Stimulated activated CD4-positive, alpha-beta T cell treated with anti-CD3 and anti-CD28 coated beads, Interleukin-1b, Interleukin-23, amount 100 ng/mL, for 4 hours (primary cell): ENCODE results near the gene CYP4Z1.
"Not testable (repeated sequence)": the region's sequence is repeated elsewhere in the genome, so short reads cannot be mapped to it uniquely, and the experiment has no call there.

Source experiments
- DNase-seq, 2 donors: peaks; one replicate each; pipeline ENCODE4 v3.0.0-alpha.2; 2020; ENCODE audit warnings: low read depth in 2 of 2

CYP4Z1 gene, protein sequence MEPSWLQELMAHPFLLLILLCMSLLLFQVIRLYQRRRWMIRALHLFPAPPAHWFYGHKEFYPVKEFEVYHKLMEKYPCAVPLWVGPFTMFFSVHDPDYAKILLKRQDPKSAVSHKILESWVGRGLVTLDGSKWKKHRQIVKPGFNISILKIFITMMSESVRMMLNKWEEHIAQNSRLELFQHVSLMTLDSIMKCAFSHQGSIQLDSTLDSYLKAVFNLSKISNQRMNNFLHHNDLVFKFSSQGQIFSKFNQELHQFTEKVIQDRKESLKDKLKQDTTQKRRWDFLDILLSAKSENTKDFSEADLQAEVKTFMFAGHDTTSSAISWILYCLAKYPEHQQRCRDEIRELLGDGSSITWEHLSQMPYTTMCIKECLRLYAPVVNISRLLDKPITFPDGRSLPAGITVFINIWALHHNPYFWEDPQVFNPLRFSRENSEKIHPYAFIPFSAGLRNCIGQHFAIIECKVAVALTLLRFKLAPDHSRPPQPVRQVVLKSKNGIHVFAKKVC

DNA sequence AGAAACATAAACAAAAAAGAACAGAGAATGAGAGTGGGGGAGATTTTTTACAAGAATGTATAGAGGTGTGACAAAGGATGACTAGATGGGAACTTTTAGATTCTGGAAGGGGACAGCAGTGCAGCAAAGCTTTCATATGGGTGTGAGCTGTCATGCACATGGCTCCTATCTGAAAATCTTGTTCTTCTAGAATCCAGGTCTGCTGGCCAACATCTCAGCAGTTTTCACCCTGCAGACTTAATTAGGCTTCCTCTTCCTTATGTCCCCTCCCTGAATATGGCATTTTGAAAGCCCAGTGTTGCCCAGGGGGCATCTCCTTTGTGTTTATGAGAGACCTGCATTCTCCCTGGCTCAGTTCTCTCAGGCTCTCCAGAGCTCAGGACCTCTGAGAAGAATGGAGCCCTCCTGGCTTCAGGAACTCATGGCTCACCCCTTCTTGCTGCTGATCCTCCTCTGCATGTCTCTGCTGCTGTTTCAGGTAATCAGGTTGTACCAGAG is at the start of gene CYP4Z1:
Gene CYP4Z1 (plus strand): TSS at position 135 of the 498 bp plus-strand sequence. CDS start 260 bp downstream, at position 395.
- DNase-seq: no peak

DNA sequence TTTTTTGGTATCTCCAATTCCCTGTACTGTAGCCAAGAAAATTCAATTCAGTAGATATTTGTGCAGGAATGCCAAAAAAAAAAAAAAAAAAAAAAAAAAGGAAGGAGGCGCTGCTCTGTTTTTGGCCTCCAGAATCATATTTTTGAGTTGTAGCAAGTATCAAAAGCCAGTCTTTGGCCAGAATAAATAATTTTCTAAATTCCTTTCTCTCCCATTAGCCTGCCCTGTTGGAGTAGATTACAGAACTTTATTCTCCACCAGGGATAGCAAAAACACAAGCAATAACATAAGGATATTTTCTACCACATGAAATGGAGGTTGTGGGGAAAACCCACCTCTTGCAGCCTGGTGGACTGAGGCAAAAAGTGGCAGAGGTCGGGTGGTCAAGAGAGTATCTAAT is 46.0 kb upstream of the CYP4Z1 start:
- DNase-seq: no peak

DNA sequence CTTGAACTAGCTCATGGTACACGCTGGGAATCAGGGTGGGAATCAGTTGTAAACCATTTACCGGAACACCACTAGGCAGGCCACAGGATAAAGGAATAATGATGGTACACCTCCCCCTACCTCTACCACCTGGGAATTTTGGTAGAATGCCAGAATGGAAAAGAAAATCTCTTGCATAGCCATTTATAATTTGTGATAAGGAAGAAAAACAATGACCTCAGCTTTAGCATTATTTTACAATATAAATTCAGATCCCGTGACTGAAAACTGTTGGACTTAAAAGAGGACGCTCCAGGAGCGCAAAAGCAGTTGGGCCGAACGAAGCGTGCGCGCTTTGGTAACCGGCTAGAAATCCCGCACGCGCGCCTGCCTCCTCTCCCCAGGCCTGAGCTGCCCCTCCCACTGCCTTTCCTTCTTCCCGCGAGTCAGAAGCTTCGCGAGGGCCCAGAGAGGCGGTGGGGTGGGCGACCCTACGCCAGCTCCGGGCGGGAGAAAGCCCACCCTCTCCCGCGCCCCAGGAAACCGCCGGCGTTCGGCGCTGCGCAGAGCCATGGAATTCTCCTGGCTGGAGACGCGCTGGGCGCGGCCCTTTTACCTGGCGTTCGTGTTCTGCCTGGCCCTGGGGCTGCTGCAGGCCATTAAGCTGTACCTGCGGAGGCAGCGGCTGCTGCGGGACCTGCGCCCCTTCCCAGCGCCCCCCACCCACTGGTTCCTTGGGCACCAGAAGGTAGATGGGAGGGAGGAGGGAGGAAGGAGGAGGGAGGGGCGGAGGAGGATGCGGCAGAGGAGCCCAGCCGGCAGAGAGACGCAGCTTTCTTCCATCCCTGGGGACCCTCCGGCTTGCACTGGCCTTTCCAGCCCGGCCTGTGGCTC is 43.5 kb upstream of the CYP4Z1 start, which contains the start of gene CYP4X1:
Gene CYP4X1 (plus strand): TSS at position 402 of the 873 bp plus-strand sequence. CDS start 149 bp downstream, at position 551.
- no peak for DNase-seq

DNA sequence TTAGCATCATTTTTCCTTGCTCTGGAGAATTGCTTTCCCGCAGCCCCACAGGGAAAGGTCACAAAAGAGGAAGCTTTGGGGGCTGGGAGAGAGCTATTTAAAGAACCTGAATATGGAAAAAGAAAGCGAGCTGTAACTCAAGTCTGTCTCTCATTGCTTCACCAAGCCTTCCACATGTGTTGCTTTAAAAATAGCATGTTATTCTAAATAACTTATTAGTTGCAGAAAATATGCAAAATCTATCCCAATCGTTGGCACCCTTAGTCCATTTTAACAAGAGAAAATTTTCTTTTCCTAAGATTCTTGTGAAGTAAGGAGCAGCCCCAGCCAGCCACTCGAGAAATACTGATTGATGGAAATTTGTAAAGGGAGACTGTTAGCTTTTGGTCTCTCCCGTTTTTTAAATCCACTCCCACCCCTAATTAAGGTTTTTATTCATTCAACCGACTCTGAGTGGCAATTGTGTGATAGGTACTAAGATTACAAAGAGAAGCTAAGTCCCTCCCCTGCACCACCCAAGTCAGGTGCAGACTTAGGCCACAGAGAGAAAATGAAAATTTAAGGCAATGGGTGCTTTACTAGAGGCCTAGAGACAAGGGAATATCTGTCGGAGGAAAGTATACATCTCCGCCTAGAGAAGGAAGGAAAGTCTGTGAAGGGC is 42.8 kb upstream of the CYP4Z1 start:
- DNase-seq: no peak

DNA sequence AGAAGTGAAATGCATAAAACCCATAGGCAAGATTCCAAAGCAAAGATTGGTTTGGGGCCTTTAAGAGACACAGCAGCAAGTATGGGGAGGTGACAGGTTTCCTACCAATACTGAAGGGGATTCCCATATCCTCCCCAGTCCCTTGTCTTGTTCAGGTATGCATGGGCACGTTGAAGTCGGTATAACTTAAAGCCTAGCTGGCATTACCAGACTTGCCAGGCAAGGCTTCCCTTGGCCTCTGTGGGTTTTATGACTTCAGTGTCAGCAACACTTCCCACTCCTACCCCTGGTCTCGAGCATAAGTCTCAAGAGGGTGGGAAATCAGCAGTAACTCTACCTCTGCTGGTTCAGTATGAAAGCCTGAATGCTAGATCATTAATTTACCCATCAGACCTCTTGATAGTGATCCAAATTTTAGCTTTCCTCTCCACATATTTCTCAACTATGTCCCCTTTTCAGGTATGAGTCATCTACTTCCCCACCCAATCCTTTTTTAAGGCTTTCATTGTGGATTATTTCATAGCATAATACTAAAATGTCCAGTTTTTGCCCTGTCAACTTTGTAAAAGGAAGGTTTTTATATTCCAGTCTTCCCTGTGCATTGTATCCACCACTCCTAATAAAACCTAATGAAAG is 36.7 kb upstream of the CYP4Z1 start:
- no peak for DNase-seq

DNA sequence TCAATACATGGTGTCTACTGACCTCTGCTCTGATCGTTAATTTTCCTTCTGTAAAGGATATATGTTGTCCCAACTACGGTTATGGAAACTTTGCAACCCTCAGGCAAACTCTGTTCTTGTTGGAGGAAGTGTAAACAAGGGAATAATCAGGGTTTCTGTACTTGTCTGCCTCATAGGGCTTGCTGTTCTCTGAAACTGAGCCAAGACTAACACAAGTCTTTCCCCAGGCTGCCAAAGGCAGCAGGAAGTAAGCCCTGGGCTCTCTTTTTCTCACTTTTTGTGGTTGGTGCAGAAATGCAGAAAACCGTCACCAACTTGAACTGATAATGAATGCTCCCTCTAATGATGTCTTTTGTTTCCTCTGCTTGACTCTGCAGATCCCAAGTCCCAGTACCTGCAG is 36.0 kb upstream of the CYP4Z1 start:
- DNase-seq: no peak

DNA sequence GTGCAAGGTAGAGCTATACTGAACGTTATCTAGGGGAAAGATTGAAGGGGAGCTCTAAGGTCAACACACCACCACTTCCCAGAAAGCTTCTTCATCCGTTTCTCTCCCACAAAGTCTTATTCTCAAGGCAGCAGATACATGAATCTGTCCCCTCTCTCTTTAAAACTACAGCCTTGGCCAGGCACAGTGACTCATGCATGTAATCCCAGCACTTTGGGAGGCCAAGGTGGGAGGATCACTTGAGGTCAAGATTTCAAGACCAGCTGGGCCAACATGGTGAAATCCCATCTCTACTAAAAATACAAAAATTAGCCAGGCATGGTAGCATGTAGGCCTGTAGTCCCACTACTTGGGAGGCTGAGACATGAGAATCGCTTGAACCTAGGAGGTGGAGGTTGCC is 35.4 kb upstream of the CYP4Z1 start:
- DNase-seq: no peak

DNA sequence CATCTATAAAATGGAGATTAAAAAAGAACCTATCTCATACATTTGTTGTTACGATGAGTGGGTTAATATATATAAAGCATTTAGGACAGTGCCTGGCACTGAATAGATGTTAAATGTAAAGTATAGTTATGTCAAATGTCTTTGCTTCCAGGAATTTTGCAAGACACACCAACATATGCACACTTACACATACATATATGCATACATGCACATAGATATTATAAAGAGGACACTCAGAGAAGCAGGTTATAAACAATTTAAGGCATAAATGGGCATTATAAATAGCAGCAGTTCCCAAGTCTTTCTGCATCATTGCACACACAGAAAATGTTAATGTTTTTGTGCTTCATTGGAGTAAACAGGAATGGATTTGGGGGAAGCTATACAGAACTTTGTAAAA is 30.3 kb upstream of the CYP4Z1 start:
- no peak for DNase-seq

DNA sequence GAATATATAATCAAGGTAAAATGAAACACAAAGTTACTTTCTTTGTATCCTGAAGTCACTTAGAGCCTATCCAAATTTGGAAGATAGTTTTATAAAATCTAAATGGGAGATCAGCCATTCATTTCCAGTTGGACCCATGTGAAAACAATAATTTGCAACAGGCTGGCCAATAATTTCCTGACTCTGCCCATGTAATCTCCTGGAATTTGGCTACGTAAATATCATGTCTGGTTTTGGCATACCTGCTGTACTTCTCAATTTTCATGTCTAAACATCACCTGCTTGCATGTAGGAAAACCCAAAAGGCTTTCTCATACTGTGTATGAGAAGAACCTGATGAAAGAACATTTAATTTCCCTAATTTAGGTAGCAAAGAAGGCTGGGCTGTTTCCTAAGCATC is 7.7 kb upstream of the CYP4Z1 start:
- no peak for DNase-seq

DNA sequence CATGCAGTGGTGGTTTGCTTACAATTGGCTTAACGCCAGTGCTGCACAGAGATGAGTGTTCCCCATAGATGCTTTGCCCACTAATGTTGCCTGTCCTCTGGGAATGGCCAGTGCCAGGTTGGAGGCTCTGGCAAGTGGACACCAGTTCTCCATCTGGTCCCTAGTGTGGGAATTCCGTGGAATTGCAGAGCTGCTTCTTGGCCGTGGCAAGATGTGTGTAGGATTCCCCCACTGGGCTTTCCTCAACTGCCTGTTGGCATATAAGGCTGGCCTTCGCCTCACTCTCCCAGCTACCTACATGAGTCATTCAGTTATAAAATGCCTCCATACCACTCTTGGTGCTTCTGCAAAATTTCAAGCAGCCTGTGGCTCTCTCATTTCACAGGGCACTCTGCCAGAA is 2.0 kb downstream of the CYP4Z1 start:
- not testable (repeated sequence) for DNase-seq

DNA sequence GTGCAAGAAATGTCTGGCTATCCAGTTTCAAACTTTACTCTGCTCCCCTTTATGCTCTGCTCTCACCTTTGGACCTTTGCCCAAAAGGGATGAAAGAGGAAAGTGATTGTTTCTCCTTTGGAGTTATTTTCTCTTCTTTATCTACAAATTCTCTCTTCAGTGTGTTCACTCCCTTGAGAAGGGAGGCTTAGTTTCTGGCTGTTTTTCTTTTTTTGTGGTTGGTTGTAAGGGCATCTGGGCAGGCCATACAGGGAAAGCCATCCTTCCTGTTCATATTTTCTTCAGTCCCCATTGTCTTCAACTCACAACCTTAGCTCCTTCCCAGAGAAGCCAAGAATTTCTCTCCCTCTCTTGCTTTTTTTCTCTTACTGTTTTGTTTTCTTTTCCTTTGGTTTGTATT is 2.5 kb downstream of the CYP4Z1 start:
- DNase-seq: not testable (repeated sequence)

DNA sequence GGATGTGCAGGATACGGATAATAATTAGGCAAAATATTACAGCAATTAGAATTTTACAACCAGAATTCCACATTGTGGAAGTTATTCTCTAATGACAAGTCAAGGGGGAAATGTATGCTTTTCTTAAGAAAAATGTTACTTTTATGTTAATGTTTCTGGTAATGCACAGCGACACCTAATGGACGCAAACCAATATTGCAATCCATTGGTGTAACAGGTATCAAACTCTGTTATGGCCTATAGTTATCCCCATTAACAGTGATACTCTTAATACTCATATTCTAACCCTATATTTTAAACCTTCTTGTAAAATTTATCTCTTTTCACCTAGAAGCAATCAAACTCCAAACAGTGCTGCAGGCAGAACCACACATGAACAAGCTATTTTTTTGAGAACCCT is 22.3 kb downstream of the CYP4Z1 start:
- DNase-seq: peak in 1 of 2 donors; percentile 5

DNA sequence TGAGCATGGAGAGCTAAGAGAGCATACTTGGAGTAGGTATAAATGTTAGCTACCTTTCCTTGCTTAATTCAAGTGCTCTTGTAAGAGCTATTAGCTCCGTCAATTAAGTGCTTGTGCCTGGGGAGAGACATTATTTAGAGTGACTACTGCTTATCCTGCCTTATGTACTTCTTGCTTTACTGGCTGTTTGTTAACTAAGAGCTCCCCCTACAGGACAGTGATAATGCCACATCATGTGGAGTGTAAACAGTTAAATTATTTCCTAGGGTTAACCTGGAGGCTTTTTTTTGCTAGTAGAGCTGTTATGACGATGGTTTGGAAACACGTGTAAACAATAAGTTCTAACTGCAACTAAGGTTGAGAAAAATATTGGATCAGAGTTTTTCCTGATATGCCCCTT is 24.4 kb downstream of the CYP4Z1 start:
- DNase-seq: not testable (repeated sequence)

DNA sequence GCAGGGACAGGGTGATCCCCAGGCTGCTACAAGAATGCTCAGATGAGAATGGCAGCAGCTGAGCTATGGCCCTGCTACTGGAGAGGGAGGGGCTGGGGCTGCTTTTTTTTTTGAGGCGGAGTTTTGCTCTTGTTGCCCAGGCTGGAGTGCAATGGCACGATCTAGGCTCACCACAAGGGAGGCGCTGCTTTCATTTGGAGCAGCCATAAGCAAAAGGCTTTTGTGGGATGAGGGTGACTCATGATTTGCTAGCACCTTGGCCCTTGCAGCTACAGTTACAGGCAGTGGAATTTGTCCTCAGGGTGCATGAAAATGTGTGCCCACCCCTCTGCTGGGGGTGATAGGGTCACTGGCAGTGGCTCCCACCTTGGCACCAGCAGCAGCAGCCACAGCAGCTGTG is 37.8 kb downstream of the CYP4Z1 start:
- no peak for DNase-seq

DNA sequence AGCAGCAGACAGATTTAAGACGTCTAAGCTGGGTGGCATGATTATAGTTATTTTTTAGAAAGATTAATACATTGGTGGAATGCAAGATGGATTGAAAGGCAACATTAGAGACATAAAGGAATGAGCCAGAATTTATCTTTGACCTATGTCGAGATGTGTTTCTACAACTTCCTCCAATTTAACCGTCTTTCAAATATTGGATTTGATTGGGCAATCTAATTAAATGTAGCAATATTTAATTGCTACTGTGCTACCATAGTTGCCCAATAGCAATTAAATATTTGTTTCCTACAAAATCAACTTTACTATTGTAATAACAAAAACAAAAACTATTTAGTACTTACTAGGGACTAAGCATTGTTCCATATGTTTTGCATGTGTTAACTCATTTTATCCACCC is 39.8 kb downstream of the CYP4Z1 start:
- no peak for DNase-seq

DNA sequence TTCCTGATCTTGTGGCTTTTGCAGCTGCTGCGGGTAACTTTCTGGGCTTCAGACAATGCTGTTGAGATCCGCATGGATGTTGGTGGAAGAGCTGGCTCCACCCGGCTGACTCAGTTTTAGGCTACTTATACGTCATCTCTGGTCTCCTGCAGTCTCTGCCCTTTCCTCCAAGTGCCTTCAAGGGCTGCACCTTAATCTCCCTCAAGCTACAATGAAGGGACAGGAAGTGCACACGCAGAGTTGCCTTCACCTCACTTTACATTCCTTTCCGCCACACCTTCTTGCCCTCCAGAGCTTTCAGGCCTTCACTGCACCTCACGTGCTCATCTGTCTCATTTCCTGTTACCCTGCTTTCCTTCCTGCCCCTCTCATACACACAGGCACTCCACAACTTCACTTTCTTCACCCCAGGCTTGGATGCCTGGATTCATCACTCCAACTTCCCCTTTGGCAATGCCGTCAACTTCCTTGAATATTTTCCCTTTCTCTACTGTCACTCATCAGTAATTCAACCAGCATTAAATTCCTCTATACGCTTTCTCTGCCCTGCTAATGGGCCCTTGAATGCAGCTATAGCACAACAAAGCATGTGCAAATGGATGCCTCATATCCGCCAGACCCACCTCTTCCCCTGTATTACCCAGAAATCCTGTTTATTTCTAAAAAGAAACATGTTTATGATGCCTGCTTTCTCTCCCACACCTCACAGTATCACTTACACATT is 41.0 kb downstream of the CYP4Z1 start:
- DNase-seq: not testable (repeated sequence)

DNA sequence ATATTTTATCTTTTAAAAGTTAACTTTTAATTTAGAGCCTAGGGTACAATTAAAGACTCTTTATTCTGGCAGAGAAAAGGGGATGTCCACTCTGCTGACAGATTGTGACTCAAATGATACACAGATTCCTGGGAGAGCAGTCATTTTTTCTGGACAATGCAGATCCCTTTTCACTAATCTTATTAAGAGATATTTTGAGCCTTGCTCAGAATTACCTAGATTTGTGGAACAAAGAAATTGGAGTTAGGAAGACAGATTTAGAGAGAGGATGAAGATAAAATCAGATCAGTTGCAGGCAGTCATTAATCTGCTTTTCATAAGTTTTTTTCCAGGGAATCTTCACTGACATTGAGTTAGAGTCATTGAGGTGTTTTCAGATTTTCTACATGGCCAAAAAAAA is 42.5 kb downstream of the CYP4Z1 start:
- not testable (repeated sequence) for DNase-seq

DNA sequence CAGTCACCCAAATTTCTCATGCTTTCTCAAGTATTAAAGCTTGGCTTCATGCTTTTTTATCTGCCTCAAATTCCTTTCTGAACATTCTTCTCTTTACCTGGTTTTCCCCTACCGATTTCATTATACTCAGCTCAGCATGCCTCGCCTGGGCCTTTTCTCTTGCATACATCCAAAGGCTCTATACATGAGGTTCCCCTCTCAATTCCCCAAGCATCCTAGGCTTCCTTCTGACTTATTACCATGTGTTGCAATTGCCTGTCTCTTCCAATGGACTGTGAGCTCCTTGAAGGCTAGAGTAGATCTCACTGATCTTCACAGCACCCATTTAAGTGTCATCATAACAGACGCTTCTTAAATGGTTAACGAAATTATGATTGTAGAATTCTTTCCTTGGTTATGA is 46.1 kb downstream of the CYP4Z1 start:
- DNase-seq: no peak

DNA sequence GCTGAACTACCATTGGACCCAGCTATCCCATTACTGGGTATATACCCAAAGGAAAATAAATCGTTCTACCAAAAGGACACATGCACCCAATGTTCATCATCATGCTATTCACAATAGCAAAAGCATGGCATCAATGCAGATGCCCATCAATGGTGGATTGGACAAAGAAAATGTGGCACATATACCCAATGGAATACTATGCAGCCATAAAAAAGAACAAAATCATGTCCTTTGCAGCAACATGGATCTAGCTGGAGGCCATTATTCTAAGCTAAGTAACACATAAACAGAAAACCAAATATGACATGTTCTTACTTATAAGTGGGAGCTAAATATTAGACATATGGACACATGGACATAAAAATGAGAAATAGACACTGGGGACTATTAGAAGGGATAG is 54.0 kb downstream of the CYP4Z1 start:
- not testable (repeated sequence) for DNase-seq

DNA sequence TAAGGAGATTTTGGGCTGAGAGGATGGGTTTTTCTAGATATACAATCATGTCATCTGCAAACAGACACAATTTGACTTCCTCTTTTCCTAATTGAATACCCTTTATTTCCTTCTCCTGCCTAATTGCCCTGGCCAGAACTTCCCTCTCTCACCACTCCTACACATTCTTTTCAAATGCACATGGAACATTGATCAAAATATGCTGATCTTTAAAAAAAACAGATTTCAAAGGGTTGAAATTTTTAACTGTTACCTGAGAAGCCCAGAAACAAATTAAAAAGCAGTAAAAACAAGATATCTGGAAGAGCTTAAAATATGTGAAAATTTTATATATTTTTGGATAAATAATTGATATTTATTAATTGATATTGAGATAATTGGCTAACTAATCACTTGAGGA is 57.8 kb downstream of the CYP4Z1 start:
- DNase-seq: not testable (repeated sequence)

DNA sequence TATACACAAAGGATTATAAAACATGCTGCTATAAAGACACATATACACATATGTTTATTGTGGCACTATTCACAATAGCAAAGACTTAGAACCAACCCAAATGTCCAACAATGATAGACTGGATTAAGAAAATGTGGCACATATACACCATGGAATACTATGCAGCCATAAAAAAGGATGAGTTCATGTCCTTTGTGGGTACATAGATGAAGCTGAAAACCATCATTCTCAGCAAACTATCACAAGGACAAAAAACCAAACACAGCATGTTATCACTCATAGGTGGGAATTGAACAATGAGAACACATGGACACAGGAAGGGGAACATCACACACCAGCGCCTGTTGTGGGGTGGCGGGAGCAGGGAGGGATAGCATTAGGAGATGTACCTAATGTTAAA is 60.0 kb downstream of the CYP4Z1 start:
- DNase-seq: not testable (repeated sequence)
